HK-2 (cell line): ENCODE measurements around the gene DCHS1.

Source experiments
- DNase-seq: peaks from one replicate; pipeline ENCODE4 v3.0.0-alpha.2; 2018; ENCODE audit not compliant: unreplicated experiment

DCHS1 gene

GRCh38 chr11:6594142-6594768 lies 61.4 kb downstream of the DCHS1 start:
- no peak for DNase-seq

- no peak for DNase-seq
Observed at GRCh38 chr11:6588018-6588417, 67.6 kb downstream of the DCHS1 start.

GRCh38 chr11:6587360-6587953 lies 68.2 kb downstream of the DCHS1 start:
- no peak for DNase-seq

GRCh38 chr11:6586434-6587359 lies 68.9 kb downstream of the DCHS1 start:
- no peak for DNase-seq

GRCh38 chr11:6584528-6584927 lies 71.1 kb downstream of the DCHS1 start:
- no peak for DNase-seq

GRCh38 chr11:6583584-6583983 lies 72.0 kb downstream of the DCHS1 start:
- no peak for DNase-seq

GRCh38 chr11:6579681-6580080 lies 75.9 kb downstream of the DCHS1 start:
- no peak for DNase-seq

- DNase-seq: no peak
Observed at GRCh38 chr11:6578134-6578533, 77.5 kb downstream of the DCHS1 start.

- DNase-seq: no peak
Observed at GRCh38 chr11:6576471-6577373, 78.9 kb downstream of the DCHS1 start.

GRCh38 chr11:6574816-6575715 lies 80.5 kb downstream of the DCHS1 start:
- no peak for DNase-seq

GRCh38 chr11:6572215-6572614 lies 83.4 kb downstream of the DCHS1 start:
- no peak for DNase-seq

- DNase-seq: no peak
Observed at GRCh38 chr11:6571434-6572008, 84.1 kb downstream of the DCHS1 start.
